ENCODE data around the gene CD151. TPM values are rescaled to one million over a fixed set of nuclear protein-coding genes. Genes with fewer than 3 reads are reported as not detected.
A peak's percentile ranks its signal among the peaks of the same experiment; 100 is the strongest.

CD151 gene
- total RNA-seq, 4 donors from 2014 or later: 87.6 to 118 (median 94.0) TPM

GRCh38 chr11:847876-848275 lies 15.1 kb downstream of the CD151 start:
- H3K4me1 ChIP-seq: peaks cover 43 to 87% (median 58%) of the 10 kb centered on the region in 3 donors
- intact Hi-C loops (cut with DNase I): loop anchor here (5.0 kb wide), 1 partner anchor 204 kb away; no protein-coding TSS in a partner anchor
- no peak for DNase-seq
- H3K27ac ChIP-seq: no peak overlapping the region
- no peaks in the 10 kb centered on the region for H3K9me3 ChIP-seq
- TF ChIP-seq POLR2A (IDR thresholded peaks at IDR 0.05): no peak
- no peak for TF ChIP-seq CTCF (IDR thresholded peaks at IDR 0.05)
- H3K36me3 ChIP-seq: no peaks in the 10 kb centered on the region
- H3K4me3 ChIP-seq: no peak overlapping the region
- H3K27me3 ChIP-seq: peaks cover 0 to 41% (median 3%) of the 10 kb centered on the region in 4 donors
- WGBS, 2 donors: 93% methylated on average over 3 of the region's 18 CpGs

- peaks cover 38 to 81% (median 54%) of the 10 kb centered on the region in 3 donors for H3K4me1 ChIP-seq
- TF ChIP-seq CTCF (IDR thresholded peaks at IDR 0.05) (peak; percentile 61 to 91 (median 84)), POLR2A (IDR thresholded peaks at IDR 0.05) (no peak)
- intact Hi-C loops (cut with DNase I): loop anchor here (5.0 kb wide), 1 partner anchor 204 kb away; no protein-coding TSS in a partner anchor
- no peaks in the 10 kb centered on the region for H3K9me3 ChIP-seq
- DNase-seq: no peak
- 0% methylated on average over 4 of the region's 14 CpGs; no CpG with 5 or more reads in 1 of the 2 donors for WGBS, 2 donors
- H3K4me3 ChIP-seq: peak overlapping the region in 2 of 4 donors; percentile 46 to 62
- no peak overlapping the region for H3K27ac ChIP-seq
- H3K36me3 ChIP-seq: no peaks in the 10 kb centered on the region
- peaks cover 0 to 41% (median 3%) of the 10 kb centered on the region in 4 donors for H3K27me3 ChIP-seq
These were observed 15.7 kb downstream of the CD151 start for GRCh38 chr11:848380-848931.

- Histone ChIP-seq H3K4me1 (peaks cover 30 to 73% (median 46%) of the 10 kb centered on the region in 3 donors), H3K4me3 (peak overlapping the region in 3 of 4 donors; percentile 35 to 62 (median 46)), H3K27ac (no peak overlapping the region), H3K27me3 (peaks cover 0 to 37% (median 3%) of the 10 kb centered on the region in 4 donors), H3K9me3 (no peaks in the 10 kb centered on the region), H3K36me3 (no peaks in the 10 kb centered on the region)
- 16% methylated on average over 9 of the region's 71 CpGs; no CpG with 5 or more reads in 1 of the 2 donors for WGBS, 2 donors
- intact Hi-C loops (cut with DNase I): loop anchor here (5.0 kb wide), 1 partner anchor 203 kb away; no protein-coding TSS in a partner anchor
- no peak for DNase-seq
- no peak for TF ChIP-seq CTCF (IDR thresholded peaks at IDR 0.05)
- no peak for TF ChIP-seq POLR2A (IDR thresholded peaks at IDR 0.05)
These were observed 16.5 kb downstream of the CD151 start for GRCh38 chr11:849104-849824.

- Histone ChIP-seq H3K4me1 (peaks cover 22 to 64% (median 39%) of the 10 kb centered on the region in 3 donors), H3K4me3 (peak overlapping the region in 3 of 4 donors; percentile 35 to 62 (median 46)), H3K9me3 (no peaks in the 10 kb centered on the region), H3K27me3 (peaks cover 0 to 37% (median 3%) of the 10 kb centered on the region in 4 donors), H3K27ac (peak overlapping the region in 1 of 4 donors; percentile 13), H3K36me3 (no peaks in the 10 kb centered on the region)
- intact Hi-C loops (cut with DNase I): loop anchor here (5.0 kb wide), 1 partner anchor 202 kb away; no protein-coding TSS in a partner anchor
- TF ChIP-seq CTCF (IDR thresholded peaks at IDR 0.05): no peak
- TF ChIP-seq POLR2A (IDR thresholded peaks at IDR 0.05): no peak
- WGBS, 2 donors: 30% methylated on average over 2 of the region's 97 CpGs; no CpG with 5 or more reads in 1 of the 2 donors
- no peak for DNase-seq
These were observed 17.4 kb downstream of the CD151 start for GRCh38 chr11:849951-850774.

Measured in esophagus squamous epithelium (tissue), 5 donors.